HG03139 (cell line): ENCODE results near the gene BIN1.

Experiments
- ATAC-seq: cut with Tn5 transposase; IDR thresholded peaks from one replicate; pipeline ENCODE4 v1.9.1; 2021; ENCODE audit not compliant: unreplicated experiment

Gene BIN1

GRCh38 chr2:127051116-127052056, 55.6 kb downstream of the BIN1 start:
- no peak for ATAC-seq

GRCh38 chr2:127050803-127051115, 56.2 kb downstream of the BIN1 start:
- ATAC-seq, result no peak

DNA sequence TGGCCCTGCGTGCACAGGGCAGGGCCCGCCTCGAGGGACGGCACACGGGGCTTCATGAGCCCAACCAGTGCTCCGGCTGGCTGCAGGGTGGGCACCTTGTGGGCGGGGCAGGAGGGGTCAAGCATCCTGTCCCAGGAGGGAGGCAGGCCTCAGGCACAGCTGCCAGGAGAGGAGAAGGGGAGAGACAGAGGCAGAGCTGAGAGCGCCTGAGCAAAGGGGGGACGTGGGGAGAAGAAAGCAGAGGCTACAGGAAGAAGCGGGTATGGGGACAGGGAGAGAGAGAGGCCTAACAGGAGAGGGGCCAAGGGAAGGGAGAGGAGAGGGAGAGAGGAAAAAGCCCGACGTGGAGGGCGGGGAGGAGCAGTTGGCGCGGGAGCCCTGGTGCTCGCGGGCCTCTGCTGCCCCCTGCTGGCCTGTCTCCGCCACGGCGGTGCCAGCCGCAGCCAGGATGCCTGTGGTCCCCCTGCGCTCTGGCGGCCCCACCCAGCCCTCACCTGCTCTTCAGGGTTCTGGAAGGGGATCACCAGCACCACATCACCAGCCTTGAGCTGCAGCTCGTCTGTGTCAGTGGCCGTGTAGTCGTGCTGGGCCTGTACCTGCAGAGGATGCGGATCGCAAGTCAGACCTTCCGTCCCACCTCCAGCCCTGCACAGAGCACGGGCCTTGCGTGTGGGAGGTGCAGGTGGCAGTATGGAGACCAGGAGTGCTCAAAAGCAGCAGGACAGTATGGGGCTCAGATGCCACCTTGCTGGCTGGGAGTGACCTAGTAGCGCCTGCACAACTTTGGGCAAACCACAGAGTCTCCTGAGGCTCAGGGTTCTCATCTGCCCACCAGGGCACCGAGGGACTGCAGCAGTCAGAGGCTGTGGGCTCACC, 56.8 kb downstream of the BIN1 start:
- ATAC-seq, result peak; percentile 60

DNA sequence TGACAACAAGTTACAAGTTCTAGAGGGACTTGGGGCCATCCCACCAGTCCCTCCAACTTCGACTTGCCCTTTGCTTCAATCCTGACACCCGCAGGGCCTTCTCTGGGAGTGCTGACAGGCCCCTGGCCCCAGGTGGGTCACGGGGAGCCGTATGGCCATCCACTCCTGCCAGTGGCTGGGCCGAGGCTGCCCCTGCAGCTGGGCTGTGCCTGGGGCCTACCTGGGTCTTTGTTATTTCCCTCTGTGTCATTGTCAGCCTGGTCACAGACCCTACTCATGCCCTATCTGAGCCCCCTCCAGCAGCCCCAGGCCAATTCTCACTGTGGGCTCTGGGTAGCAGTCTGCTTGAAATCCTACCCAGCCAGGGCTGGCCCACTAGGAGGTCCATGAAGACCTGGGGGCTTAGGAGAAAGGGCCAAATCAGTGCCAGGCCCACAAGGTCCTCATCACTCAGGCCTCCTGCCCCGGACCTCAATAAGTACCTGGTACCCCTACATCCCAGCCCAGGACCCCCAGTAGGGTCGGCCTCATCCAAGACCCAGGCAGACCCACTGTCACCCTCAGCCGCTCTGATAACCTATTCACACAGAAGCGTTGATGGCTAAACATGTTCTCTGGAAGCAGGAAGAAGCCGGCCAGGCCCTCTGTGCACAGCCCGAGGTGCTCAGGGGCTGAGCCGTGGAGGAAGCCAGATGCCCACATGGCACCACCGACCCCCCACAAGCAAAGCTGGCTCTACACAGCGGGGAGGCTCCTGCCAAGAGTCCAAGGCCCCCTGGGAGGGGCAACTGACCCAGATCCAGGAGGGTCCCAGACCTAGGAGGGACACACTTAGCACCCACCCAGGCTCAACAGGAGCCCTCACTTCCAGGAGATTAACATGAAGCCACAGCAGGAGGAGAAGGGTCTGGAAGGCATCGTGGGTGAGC, 57.7 kb downstream of the BIN1 start:
- ATAC-seq, result no peak

DNA sequence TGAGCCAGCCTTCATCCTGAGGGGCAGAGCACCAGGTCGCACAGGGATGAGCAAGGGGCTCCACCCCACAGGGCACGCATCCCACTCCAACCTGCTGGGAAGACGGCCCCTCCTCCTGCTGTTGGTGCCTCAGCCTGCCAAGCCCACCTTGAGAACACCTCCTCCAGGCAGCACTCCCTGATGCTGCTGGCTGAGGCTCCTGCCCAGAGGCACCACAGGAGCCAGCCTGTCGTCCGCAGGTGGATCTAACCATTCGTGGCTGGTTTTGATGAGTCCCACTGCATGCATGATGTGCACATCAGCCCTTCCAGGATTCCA, 58.4 kb downstream of the BIN1 start:
- ATAC-seq, result no peak

DNA sequence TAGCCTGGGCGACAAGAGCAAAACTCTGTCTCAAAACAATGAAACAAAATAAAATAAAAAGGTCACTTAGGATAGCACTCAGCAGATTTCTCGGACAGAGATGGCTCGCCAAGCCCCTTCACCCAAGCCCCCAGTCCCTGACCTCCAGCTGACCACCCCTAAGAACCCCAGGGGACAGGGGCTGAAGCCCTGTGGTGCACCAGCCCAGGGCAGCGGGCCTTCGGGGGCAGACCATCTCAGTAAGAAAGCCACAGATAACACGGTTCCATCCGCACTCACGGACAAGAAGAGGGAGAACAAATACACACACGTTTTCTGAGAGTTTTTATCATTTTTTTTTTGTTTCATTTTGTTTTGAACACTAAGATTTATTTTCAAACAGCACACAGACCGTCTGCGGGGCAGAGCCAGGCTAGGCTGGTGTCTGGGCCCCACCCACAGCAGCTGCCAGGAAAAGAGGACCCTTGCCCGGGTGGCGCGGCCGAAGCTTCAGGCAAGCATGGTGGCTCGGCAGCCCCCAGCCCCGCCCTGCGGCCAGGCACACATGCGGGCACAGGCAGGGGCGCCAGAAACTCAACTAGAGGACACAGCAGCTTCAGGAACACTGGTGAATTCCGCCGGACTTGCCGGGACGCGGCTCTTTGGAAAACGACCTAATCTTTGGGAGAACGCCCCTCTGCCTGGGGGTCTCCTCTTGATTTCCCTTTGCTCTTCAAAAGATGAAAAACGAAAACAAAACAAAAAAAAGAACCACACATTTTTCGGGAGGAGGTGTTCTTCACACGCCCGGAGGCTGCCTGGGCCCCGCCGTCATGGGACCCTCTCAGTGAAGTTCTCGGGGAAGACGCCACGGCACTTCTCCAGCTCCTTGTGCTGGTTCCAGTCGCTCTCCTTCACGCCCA, 59.0 kb downstream of the BIN1 start:
- no peak for ATAC-seq

DNA sequence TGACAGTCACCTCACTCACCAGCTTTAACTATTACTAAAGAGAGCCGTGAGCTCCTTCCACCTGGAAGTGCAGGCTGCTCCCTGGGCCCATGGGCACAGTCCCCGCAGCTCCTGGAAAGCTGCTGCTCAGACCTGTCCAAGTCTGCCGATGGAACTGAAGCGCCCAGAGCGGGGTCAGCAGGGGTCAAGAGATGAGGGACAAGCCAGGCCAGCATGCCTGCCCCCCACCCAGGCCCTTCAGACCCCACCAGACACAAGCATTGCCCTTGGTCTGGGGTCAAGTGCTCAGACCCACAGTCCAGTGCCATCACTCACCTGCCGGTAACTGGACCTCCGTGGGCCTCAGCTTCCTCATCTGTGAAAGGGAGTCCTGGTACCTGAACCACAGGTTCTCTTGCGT, 59.9 kb downstream of the BIN1 start:
- no peak for ATAC-seq

DNA sequence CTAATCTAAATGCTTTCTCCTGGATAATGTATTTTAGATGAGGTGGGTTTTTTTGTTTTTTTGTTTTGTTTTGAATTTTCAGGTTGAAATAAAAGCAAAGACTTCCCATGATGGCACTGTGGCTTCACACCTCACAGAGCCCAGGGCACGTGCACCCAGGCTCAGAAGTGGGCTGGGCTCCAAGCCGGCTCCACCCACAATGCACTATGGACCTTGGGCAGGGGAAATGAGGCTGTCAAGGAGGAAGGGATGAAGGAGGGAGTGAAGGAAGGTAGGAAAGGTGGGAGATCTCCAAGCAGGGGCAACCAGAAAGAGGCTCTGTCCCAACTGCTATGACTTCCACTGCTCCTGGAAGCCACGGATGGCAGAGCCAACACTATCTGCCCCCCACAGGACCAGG, 60.4 kb downstream of the BIN1 start:
- no peak for ATAC-seq

DNA sequence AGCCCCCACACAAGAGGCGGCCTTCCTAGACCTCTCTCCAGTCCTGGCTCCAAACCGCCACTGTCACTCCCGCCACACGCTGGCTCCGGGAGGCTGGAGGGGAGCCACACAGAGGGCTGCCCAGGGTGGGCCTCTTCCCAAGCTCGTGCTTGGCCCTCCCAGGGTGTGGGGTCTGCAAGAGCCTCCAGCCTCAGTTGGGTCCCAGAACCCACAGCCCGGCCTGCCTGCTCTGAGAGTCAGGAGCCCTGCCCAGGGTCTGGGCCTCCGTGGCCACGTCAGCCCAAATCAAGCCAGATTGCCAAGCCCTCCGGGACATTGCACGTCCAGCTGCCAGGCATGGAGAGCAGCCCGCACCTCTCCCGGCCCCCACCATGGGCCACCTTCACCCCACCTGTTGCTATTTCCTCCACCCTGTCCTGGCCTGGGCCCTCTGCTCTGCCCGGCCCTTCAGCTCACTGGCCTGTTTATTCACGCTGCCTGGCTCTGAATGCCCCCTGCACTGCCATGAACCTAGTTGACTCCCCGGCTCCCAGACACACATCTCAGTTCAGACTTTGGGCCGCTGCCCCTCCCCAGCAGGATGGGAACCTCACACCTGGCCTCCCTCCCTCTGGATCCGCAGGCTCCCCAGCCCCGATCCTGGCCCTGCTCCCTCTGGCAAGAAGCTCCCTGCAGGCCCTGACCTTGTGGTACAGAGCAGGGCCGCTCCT, 61.0 kb downstream of the BIN1 start:
- ATAC-seq, result no peak

- no peak for ATAC-seq
Measured at GRCh38 chr2:127044977-127045661, 61.8 kb downstream of the BIN1 start.

DNA sequence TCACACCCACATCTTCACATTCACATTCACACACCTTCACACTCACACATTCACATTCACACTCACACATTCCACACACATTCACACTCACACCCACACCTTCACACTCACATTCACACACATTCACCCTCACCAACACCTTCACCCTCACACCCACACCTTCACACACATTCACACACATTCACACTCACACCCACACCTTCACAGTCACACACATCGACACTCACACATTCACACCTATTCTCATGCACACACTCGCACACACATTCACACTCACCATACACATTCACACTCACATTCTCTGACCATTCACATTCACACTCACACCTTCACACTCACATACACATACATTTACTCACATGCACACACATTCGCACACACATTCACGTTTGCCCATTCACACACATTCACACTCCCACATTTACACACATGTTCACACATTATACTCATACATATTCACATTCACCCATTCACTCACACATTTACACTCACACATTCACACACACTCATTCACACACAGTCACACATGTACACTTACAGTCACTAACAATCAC, 62.7 kb downstream of the BIN1 start:
- no peak for ATAC-seq

- ATAC-seq, result no peak
Measured at GRCh38 chr2:127043367-127044164, 63.4 kb downstream of the BIN1 start.

DNA sequence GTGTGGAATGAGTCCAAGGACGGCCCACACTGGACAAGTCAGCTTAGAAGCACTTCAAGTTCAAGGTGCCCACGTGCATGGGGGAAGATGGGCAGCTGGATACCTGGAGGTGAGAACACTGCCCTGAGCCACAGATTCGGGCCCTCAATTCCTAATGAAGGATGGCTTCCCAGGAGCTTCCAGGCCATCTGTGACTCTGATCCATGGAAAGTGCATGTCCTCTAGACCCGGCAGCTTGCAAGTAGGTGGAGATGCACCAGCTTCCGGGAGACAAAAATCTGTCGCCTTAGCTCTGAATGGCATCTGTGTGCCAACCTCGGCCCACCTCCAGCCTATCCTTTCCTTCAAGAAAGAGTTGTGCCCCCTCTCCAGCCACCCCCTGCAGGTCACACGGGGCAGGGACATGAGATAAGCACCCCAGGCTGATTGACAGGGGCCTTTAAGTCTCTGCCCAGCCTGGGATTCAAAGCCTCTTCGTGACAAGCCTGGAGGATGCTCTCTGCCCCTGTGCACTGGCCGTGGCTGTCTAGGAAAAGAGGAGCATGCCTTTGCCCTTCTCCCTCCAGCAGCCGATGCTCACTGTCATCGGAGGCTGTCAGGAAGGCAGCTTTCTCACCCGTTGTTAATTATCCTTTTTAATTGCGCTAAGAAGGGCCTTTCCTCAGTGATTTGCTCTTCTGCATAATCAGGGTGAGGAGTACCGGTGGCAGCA, 65.5 kb downstream of the BIN1 start:
- ATAC-seq, result no peak

- no peak for ATAC-seq
Measured at GRCh38 chr2:127040169-127040568, 66.8 kb downstream of the BIN1 start.

DNA sequence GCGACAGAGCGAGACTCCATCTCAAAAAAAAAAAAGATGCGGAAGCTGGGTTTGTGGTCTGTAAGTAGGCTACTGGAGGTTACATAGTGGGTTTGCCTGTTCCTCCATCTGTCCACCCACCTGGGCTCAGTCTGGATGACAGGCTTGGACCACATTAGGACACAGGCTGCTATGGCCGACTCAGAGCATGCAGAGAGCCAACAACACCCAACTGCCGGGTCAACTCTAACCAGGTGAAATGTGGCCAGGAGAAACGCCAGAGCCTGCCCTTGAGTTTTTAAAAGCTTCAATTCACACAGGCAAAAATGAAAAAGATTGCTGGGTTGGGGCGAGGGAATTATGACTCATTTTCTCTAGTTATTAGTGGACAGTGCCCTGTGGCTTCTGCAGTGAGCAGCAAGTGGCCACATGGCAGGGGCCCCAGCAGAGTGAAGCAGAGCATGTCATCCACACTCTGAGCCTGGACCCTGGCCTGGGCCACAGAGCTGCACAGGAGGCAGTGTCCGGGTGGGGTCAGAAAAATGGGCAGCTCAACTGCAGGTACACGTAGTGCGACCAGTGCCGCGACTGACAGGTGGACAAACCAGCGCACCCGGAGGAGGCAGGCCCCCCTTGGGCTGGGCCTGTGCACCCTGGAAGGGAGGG, 67.4 kb downstream of the BIN1 start:
- no peak for ATAC-seq

DNA sequence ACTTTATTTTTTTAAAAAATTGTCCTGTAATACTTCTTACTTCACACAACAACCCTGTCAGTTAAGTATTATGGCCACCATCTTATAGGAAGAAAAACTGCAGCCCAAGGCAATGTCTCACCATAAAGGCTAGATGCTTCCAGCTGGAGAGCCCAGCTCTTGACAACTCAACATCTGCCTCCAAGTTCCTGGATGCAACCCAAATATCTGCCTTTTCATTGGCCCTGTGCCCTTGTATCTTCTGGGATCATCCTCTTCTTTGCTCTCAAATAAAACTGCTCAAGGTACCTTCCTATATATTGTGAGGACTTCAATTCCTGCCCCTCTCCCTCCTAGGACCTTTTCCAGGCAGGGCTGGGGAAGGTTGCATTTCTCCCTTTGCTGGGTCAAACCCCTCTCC, 69.5 kb downstream of the BIN1 start:
- ATAC-seq, result no peak
